ENCODE data around the gene ZNF526.

ZNF526 gene, protein sequence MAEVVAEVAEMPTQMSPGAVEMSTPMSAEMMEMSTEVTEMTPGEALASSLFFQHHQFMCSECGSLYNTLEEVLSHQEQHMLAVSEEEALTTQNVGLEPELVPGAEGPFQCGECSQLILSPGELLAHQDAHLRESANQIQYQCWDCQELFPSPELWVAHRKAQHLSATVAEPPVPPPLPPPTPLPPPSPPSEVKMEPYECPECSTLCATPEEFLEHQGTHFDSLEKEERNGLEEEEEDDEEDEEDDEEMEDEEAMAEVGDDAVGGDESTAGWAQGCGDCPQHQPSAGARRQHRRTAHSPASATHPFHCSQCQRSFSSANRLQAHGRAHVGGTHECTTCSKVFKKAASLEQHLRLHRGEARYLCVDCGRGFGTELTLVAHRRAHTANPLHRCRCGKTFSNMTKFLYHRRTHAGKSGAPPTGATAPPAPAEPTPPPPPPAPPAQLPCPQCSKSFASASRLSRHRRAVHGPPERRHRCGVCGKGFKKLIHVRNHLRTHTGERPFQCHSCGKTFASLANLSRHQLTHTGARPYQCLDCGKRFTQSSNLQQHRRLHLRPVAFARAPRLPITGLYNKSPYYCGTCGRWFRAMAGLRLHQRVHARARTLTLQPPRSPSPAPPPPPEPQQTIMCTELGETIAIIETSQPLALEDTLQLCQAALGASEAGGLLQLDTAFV

DNA sequence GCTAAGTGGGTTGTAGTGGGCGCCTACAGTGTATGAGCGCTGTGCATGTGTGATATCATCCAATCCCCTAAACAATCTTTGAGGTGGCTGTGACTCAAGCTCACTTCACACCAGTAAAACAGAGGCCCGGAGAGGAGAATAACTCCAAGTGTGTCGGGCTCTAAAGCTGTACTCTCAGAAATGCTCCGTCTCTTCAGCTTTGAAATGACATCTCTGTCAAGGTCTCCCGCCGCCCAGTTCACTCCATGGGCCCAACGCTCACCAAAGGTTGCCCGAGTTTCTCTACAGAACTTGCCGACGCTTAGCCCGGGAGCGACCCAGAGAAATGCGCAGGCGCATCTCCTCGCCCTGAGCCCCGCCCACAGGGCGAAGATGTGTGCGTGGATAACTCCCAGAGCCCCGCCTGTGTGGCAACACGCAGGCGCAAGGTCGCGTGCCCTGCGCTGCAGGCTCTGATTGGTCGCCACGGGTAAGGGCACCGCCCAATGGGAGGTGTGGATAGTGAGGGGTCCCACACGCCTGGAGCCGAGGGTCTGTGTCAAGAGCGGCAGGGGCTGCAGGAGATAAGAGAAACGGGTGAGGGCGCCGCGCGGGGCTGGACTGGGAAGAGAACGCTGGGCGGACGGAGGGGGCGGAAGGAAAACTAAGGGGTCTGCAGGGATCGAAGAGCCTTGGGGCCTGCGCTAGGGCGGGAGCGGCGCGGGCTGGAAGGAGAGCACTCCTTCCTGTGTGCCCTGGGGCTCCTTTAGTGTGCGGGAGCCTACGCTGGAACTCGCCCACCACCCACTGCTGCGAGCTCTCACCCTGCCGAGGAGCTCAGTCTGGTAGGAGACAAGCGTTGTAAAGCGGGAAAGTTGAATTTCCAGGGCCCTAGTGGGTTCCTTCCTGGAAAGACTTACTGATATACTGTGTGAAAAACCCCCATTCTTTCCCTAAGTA is at the start of gene ZNF526:
Gene ZNF526 (plus strand): TSS at position 501 of the 939 bp plus-strand sequence. CDS start 4,092 bp downstream, outside the sequence.
- in situ Hi-C loops (cut with MboI; ENCODE audit: low sequenced_read_pairs), result no loop called here

DNA sequence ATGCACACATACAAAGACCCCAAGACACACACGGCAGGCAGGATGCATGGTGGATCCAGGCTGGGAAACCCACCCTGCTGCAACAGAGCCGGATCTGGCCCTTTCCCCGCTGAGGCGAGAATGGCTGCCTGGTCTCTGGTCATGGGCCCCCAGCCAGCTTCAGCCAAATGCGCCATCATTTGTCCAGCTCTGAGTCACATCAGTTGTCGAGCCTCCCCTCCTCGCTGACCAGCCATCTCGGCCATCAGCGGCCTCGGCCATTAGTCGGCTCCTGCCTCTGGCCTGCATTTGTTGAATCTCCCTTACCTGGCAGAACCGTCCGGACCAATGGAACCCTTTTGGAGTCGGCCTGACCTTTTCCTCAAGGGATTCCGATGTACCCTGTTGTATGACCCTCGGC is 49.4 kb upstream of the ZNF526 start:
- in situ Hi-C loops (cut with MboI; ENCODE audit: low sequenced_read_pairs), result no loop called here

DNA sequence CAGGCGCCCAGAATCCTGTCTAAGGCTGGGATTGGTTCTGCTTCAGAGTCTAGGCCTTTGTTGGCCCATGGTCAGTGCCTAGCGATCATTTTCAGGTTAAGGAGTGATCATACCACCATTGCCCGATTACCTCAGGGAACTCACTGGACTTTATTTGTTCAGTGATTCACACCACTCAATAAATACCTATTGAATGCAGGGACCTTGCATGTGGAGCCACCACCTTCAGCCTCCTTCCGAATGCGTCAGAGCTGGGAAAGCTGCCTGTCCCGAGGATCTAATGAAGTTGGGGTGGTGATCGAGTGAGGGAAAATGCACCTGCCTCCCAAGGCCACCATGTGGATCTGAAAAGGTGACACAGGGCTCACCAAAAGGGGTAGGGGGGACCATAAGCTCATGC is 47.9 kb upstream of the ZNF526 start:
- in situ Hi-C loops (cut with MboI; ENCODE audit: low sequenced_read_pairs), result no loop called here

DNA sequence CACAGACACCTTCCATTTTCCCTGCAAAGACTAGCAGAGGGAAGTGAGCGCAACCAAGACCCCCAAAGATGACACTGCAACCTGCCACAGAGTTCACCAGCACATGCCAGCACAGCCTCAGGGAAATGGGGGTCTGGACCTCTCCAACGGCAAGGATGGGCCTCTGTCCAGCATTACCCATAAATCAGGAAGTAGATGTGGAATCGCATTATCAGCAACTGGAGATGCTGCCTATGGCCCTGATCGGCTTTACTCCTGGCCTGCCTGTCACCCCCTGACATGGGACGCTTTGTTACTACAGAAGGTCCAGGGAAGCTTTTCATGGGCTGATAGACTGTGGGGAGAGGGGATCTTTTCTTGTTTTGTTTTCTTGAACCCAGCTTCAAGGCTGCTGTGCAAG is 46.4 kb upstream of the ZNF526 start:
- in situ Hi-C loops (cut with MboI; ENCODE audit: low sequenced_read_pairs), result no loop called here

DNA sequence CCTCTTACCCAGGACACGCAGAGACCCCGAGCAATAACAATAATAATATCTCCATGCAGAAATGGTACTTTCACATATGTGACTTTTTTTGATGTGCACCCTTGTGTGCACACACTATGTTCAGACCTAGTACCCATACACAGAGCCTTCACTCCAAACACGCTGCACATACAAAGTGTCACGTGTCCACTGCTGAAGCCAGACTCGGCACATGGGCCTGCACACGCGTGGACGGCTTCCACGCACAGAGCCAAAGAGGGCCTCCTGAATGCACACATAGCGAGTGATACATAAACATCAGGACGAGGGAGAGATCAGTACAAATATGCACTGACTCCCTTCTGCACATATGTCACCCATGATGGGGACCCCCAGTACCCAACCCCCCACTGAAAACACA is 45.9 kb upstream of the ZNF526 start:
- in situ Hi-C loops (cut with MboI; ENCODE audit: low sequenced_read_pairs), result no loop called here

DNA sequence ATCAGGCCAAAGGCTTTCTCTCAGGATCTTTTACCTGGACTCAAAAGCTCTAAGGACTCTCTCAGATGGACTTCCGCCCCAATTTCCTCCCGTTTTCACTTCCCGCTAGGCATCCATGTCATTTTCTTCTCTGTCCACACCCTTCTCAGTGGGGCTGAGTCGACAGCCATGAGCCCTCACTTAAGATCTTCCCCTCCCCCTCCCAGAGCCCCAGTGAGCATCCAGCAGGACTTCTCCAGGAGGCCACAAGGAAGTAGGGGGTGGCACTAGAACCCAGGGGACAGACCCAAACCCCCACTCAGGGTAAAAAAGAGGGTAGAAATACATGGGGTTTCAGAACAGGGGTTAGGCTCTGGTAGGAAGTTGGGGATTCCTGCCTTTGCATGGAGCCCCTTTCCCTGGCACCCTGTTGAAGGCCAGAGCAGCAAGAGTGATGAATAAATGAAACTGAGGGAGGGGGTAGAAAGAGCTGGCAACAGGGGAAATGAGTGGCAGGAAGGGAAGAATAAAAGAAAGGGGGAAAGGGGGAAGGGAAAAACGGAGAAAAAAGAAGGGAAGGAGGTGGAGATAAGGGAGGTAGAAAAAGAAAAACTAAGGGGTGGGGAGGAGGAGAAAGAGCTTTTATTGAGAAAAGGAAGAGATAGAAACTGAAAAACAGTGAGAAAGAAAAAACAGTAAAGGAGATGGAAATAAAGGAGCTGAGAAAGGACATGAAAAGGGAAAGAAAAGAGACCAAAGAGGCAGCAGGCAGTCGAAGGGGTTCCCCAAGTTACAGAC is 45.0 kb upstream of the ZNF526 start:
- in situ Hi-C loops (cut with MboI; ENCODE audit: low sequenced_read_pairs), result no loop called here

DNA sequence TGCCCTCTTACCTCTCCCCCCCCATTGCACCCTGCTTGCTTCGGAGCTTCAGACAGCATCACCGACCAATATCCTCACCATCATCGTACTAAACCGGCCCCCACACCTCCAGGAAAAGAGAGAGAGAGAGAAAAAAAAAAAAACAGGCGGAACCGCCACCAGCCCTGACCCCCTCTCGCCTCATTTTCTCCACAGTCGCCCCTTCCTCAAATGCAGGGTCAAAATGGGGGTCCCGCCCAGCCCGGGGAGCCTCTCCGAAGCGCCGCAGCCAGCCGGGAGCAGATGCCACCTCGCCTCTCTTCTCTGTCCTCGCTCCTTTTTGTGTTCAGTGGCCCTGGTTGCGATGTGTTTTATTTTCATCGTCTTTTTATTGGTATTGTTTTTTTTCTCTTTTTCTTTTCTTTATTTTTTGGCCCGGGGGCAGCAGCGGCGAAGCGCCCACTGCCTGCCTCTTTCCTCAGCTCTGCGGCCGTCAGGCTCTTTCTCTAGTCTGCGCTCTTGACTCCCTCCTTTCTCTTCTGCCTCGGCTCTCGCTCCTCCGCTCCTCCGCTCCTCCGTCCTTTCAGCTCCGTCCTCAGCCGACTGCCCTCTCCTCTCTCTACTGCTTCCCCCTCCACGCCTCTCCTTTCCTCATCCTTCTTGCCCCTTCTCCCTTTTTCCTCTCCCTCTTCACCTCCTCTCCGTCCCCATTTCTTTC is 44.0 kb upstream of the ZNF526 start:
- in situ Hi-C loops (cut with MboI; ENCODE audit: low sequenced_read_pairs), result no loop called here

DNA sequence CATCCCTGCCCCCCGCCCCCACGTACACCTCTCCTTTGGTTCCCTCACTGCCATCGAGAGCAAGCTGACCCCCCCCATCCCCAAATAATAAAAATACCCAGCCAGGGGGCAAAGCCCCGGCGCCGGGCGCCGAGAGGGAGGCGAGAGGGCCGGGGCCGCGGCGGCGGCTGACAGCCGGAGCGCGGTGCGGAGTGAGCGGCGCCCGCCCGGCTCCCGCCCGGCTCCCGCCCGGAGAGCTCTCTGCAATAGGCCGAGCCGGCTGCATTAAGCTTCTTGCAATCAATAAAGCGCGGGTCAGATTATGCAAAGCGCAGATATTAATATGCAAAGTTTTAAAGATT is 43.5 kb upstream of the ZNF526 start:
- in situ Hi-C loops (cut with MboI; ENCODE audit: low sequenced_read_pairs), result no loop called here

DNA sequence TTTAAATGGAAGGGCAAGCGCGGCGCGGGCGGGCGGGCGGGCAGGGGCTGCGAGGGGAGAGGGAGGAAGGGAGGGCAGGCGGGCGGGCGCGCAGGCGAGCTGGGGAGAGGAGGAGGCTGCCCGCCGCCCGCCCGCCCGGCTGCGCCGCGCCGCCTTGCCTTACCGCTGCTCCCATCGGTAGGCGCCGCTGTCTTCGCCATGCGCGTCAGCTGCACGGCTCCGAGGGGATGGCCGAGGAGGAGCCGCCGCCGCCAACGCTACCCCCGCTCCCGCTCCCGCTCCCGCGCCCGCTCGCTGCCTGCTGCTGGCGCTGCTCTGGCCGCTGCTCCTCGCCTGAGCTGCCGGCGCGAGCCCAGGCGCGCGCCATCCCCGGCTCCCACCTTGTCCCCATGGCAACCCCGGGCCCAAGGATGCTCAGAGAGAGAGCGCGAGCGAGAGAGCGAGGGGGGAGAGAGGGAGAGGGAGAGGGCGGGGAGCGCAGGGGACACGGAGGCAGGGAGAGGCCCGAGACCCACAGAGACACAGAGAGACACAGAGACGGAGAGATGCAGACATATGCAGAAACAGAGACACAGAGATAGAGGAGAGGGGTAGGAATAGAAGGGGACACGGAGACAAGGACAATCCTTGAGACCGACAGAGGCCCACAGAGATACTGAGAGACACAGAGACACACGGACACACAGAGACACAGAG is 43.0 kb upstream of the ZNF526 start:
- in situ Hi-C loops (cut with MboI; ENCODE audit: low sequenced_read_pairs), result no loop called here

DNA sequence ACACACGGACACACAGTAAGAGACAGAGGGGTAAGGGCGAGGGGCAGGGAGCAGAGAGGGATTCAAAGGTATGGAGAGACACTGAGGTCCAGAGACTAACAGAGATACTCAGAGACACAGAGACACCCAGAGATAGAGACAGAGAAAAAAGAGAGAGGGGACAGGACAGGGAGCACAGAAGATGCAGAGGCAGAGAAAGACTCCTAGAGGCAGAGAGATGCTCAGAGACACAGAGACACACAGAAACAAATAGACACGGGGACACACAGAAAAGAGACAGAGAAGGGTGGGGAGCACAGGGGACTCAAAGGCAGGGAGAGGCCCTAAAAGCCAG is 42.5 kb upstream of the ZNF526 start:
- in situ Hi-C loops (cut with MboI; ENCODE audit: low sequenced_read_pairs), result no loop called here

DNA sequence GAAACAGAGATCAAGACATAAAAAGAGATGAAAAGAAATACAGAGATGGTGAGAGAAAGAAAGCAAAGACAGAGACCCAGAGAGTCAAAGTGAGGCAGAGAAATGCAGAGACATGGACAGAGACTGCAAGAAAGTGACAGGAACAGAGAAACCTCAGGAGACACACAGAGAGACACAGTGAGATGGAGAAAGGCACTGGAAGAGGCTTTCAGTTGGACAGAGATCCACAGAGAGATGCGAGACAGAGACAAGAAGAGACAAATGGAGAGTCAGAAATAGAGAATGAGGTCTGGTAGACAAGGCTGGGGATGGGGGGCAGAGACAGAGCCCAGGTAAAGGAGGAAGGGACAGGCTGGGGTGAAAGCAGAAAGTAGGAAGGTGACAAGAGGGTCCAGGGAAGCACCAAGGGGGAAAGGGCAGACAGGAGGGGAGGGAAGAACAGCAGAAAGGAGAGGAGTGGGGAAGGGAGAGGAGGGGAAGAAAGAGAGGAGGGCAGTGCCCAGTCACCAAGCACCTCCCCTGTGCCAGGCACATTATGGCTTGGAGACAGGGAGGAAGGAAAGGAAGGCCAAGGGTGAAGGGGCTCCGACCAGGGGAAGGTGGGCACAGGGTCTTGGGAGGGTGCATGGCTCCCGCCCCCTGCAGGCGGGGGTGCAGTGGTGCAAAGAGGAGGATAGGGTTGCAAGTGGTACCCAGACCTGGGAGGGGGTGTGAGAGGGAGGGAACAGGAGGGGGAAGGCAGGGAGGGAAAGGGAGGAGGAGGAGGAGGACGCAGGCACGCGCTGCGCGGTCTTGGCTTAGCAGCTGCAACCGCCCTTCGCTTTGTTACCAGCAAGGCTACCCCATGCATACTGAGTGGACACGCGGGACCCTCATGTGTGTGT is 41.1 kb upstream of the ZNF526 start:
- in situ Hi-C loops (cut with MboI; ENCODE audit: low sequenced_read_pairs), result no loop called here

DNA sequence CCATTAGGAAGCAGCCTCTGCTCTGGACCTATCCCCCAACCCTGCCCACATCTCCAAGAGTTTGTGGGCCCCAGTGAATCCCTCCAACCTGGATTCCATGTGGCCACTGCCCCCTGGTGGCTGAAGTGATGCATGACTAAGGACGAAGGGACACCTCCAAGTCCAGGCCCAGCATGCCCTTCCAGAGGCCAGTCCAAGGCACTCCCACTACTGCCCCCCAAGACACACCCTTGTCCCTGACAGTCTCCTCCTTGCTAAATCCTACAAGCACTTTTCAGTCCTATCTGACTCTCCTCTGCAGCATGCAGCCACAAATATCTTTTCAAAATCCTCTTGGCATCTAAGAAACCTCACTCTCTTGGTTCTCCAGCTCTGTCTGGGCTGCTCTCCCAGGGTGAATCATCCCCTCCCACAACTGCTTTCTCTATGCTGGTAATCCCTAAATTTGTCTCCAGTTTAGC is 35.7 kb upstream of the ZNF526 start:
- in situ Hi-C loops (cut with MboI; ENCODE audit: low sequenced_read_pairs), result no loop called here

DNA sequence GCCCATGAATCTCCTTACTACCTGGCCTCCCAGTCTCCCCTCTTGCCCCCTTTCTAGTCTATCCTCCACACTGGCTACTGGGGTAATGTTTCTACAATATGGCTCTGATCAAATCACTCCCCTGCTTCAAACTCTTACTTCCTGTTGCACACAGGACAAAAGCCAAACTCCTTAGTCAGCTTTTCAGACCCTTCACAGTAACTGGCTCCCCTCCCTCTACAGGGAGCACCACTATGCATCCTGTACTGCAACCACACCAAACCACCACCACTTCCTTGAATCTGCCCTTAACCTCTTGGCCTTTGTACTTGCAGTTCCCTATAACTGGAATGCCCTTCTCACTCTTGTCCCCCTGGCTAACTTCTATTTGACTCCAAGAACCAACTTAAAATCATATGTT is 34.8 kb upstream of the ZNF526 start:
- in situ Hi-C loops (cut with MboI; ENCODE audit: low sequenced_read_pairs), result no loop called here

DNA sequence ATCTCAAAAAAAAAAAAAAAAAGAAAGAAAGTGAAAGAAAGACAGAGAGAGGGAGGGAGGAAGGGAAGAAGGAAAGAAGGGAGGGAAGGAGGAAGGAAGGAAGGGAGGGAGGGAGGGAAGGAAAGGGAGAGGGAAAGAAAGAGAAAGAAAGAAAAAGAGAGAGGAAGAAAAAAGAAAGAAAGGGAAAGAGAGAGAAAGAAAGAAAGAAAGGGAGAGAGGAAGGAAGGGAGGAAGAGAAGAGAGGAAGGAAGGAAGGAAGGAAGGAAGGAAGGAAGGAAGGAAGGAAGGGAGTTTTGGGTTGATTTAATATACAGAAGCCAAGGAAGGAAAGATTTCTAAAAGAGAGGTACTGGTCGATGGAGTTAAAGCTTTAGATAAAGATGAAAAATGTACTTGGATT is 31.4 kb upstream of the ZNF526 start:
- in situ Hi-C loops (cut with MboI; ENCODE audit: low sequenced_read_pairs), result no loop called here

DNA sequence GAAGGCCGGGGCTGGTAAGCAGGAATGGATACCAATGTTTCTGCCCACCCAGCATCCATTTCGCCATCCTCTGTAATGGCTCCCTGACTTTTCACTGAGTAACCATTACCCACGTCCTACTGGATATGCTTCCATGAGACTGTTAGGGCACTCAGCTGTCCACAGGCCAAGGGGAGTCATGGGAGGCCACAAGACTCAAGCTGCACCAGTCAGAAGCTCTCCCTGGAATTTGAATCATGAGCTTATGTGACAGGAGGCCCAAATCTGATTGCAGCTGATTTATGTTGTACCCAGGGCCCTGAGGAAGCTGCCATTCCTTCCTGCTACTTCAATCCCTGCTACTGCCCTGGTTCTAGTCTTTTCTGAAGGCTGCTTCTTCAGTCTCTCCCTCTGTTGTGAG is 31.0 kb upstream of the ZNF526 start:
- in situ Hi-C loops (cut with MboI; ENCODE audit: low sequenced_read_pairs), result no loop called here

DNA sequence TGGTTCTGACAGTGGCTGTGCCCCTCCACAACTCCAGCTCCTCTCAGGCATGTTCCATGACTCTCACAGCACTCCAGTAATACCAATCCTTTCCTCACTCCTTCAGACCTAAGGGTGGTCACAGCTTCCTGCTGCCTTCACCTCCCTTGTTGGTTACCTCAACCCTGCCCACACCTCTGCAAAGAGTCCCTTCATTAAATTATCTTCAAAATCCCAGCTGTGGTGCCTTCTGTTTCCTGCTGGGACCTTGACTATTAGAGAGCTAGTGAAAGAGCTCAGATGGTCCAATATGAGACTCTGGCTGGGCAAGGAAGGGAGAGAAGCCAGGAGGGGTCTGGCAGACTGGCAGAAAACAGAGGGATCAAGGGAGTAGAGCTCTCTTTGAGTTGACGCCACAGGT is 28.8 kb upstream of the ZNF526 start:
- in situ Hi-C loops (cut with MboI; ENCODE audit: low sequenced_read_pairs), result no loop called here

DNA sequence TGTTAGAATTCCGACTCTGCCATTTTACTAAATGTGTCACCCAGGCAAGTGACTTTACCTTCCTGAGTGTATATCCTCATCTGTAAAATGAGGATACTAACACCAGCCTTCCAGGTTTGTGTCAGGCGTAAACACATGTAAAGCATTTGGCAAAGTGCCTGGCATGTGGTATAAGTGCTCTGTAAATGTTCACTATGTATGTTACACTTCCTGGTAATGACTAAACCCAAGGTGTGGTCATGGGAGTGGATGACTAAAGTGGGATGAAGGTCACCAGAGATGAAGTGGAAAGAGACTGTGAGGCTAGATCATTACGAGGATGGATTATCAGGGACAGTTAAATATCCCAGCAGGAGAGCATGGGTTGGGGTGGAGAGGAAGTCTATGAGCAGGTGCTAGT is 28.3 kb upstream of the ZNF526 start:
- in situ Hi-C loops (cut with MboI; ENCODE audit: low sequenced_read_pairs), result no loop called here

DNA sequence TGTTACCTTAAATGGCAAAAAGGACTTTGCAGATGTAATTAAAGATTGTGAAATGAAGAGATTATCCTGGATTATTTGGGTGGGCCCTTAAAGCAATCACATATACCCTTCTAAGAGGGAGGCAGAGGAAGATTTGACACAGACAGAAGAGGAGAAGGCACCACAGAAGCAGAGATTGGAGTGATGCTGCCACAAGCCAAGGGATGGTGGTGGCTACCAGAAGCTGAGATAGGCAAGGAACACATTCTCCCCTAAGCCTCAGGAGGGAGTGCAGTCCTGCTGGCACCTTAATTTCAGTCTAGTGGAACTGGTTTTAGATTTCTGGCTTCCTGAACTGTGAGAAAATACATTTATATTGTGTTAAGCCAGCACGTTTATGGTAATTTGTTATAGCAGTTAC is 26.8 kb upstream of the ZNF526 start:
- in situ Hi-C loops (cut with MboI; ENCODE audit: low sequenced_read_pairs), result no loop called here

DNA sequence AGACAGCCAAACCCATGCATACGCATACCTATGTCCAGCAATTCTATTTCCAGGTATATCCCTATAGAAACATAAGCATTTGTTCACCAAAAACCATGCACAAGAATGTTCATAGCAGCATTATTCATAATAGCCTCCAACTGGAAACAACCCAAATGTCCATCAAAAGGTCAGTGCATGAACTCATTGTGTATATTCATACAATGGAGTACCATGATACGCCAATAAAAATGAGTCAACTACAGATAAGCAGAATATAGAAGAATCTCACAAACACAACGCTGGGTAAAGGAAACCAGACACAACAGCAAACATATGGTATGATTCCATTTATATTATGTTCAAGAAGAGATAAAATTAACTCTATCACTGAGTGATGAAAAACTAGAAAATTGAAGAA is 26.4 kb upstream of the ZNF526 start:
- in situ Hi-C loops (cut with MboI; ENCODE audit: low sequenced_read_pairs), result no loop called here
